ENCODE results near the gene PRTFDC1.

The PRTFDC1 gene

GRCh38 chr10:24847112-24848070 is 105.0 kb downstream of the PRTFDC1 start:
- Histone ChIP-seq H3K79me2 (ENCODE audit: control insufficient read depth, insufficient read depth, low read length) (no peaks in the 10 kb centered on the region), H3K9ac (ENCODE audit: low read length) (no peak overlapping the region), H3K79me1 (ENCODE audit: low read length) (no peaks in the 10 kb centered on the region), H4K8ac (ENCODE audit: low read depth, low read length) (no peak overlapping the region), H4K5ac (ENCODE audit: low read length) (no peak overlapping the region), H3K27ac (ENCODE audit: low read depth, low read length) (no peak overlapping the region), H3K56ac (ENCODE audit: low read length) (no peak overlapping the region), H3K27me3 (ENCODE audit: insufficient read depth, low read length, poor library complexity) (no peaks in the 10 kb centered on the region), H2BK15ac (replicated peaks; ENCODE audit: low read depth) (no peak overlapping the region), H3K4ac (ENCODE audit: low read depth, low read length) (no peak overlapping the region), H3K4me3 (ENCODE audit: low read length) (no peak overlapping the region), H3K4me1 (ENCODE audit: control insufficient read depth, low read depth, low read length) (no peaks in the 10 kb centered on the region), H3K18ac (ENCODE audit: low read length) (no peak overlapping the region), H3K36me3 (ENCODE audit: control insufficient read depth, insufficient read depth, low read length) (no peaks in the 10 kb centered on the region), H2BK5ac (ENCODE audit: low read length) (no peak overlapping the region), H2BK120ac (ENCODE audit: low read depth, low read length) (no peak overlapping the region), H3K4me2 (ENCODE audit: low read length) (no peak overlapping the region), H2AK5ac (ENCODE audit: low read length) (no peak overlapping the region), H3K23ac (ENCODE audit: low read length) (no peak overlapping the region)
- DNase-seq: no peak
- 100% methylated on average over 2 of the region's 13 CpGs for WGBS (ENCODE audit: extremely low coverage, insufficient coverage, low lambda C conversion rate)

GRCh38 chr10:24844742-24845141 is 107.7 kb downstream of the PRTFDC1 start:
- Histone ChIP-seq H2BK15ac (replicated peaks; ENCODE audit: low read depth) (no peak overlapping the region), H2BK120ac (ENCODE audit: low read depth, low read length) (no peak overlapping the region), H3K27ac (ENCODE audit: low read depth, low read length) (no peak overlapping the region), H3K36me3 (ENCODE audit: control insufficient read depth, insufficient read depth, low read length) (no peaks in the 10 kb centered on the region), H3K23ac (ENCODE audit: low read length) (no peak overlapping the region), H3K79me2 (ENCODE audit: control insufficient read depth, insufficient read depth, low read length) (no peaks in the 10 kb centered on the region), H3K4me2 (ENCODE audit: low read length) (no peak overlapping the region), H3K4me3 (ENCODE audit: low read length) (no peak overlapping the region), H3K79me1 (ENCODE audit: low read length) (no peaks in the 10 kb centered on the region), H2BK5ac (ENCODE audit: low read length) (no peak overlapping the region), H3K4ac (ENCODE audit: low read depth, low read length) (no peak overlapping the region), H2AK5ac (ENCODE audit: low read length) (no peak overlapping the region), H3K18ac (ENCODE audit: low read length) (no peak overlapping the region), H3K27me3 (ENCODE audit: insufficient read depth, low read length, poor library complexity) (no peaks in the 10 kb centered on the region), H3K56ac (ENCODE audit: low read length) (no peak overlapping the region), H4K5ac (ENCODE audit: low read length) (no peak overlapping the region), H3K4me1 (ENCODE audit: control insufficient read depth, low read depth, low read length) (no peaks in the 10 kb centered on the region), H3K9ac (ENCODE audit: low read length) (no peak overlapping the region), H4K8ac (ENCODE audit: low read depth, low read length) (no peak overlapping the region)
- no peak for DNase-seq
- no CpG with 5 or more reads among the region's 2 CpGs for WGBS (ENCODE audit: extremely low coverage, insufficient coverage, low lambda C conversion rate)

DNA sequence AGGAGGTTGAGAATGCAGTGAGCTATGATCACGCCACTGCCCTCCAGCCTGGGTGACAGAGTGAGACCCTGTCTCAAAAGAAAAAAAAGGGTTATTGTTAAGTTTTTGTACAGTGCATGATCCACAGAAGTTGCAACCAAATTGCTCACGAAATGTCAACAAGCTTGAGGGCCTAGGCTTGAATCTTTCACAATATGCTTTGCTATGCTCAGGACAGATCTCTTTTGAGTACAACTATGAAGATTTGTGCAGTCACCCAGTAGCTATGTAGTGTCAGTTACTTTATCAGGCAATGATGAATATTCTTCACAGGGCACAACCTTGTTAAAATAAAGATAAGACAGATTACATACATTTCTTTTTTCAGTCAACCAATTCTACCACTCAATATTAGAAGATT is 109.2 kb downstream of the PRTFDC1 start:
- Histone ChIP-seq H2AK5ac (ENCODE audit: low read length) (no peak overlapping the region), H3K9ac (ENCODE audit: low read length) (no peak overlapping the region), H2BK120ac (ENCODE audit: low read depth, low read length) (no peak overlapping the region), H3K4ac (ENCODE audit: low read depth, low read length) (no peak overlapping the region), H3K56ac (ENCODE audit: low read length) (no peak overlapping the region), H3K79me1 (ENCODE audit: low read length) (no peaks in the 10 kb centered on the region), H2BK15ac (replicated peaks; ENCODE audit: low read depth) (no peak overlapping the region), H3K23ac (ENCODE audit: low read length) (no peak overlapping the region), H3K27ac (ENCODE audit: low read depth, low read length) (no peak overlapping the region), H3K18ac (ENCODE audit: low read length) (no peak overlapping the region), H4K8ac (ENCODE audit: low read depth, low read length) (no peak overlapping the region), H3K36me3 (ENCODE audit: control insufficient read depth, insufficient read depth, low read length) (no peaks in the 10 kb centered on the region), H3K27me3 (ENCODE audit: insufficient read depth, low read length, poor library complexity) (no peaks in the 10 kb centered on the region), H4K5ac (ENCODE audit: low read length) (no peak overlapping the region), H3K4me3 (ENCODE audit: low read length) (no peak overlapping the region), H3K4me2 (ENCODE audit: low read length) (no peak overlapping the region), H3K4me1 (ENCODE audit: control insufficient read depth, low read depth, low read length) (no peaks in the 10 kb centered on the region), H2BK5ac (ENCODE audit: low read length) (no peak overlapping the region), H3K79me2 (ENCODE audit: control insufficient read depth, insufficient read depth, low read length) (no peaks in the 10 kb centered on the region)
- DNase-seq: no peak
- WGBS (ENCODE audit: extremely low coverage, insufficient coverage, low lambda C conversion rate): no CpG with 5 or more reads among the region's 2 CpGs

GRCh38 chr10:24842856-24843255 is 109.5 kb downstream of the PRTFDC1 start:
- Histone ChIP-seq H3K36me3 (ENCODE audit: control insufficient read depth, insufficient read depth, low read length) (no peaks in the 10 kb centered on the region), H3K23ac (ENCODE audit: low read length) (no peak overlapping the region), H2BK120ac (ENCODE audit: low read depth, low read length) (no peak overlapping the region), H3K18ac (ENCODE audit: low read length) (no peak overlapping the region), H2BK5ac (ENCODE audit: low read length) (no peak overlapping the region), H3K4me2 (ENCODE audit: low read length) (no peak overlapping the region), H3K4me1 (ENCODE audit: control insufficient read depth, low read depth, low read length) (no peaks in the 10 kb centered on the region), H3K79me1 (ENCODE audit: low read length) (no peaks in the 10 kb centered on the region), H4K5ac (ENCODE audit: low read length) (no peak overlapping the region), H3K27ac (ENCODE audit: low read depth, low read length) (no peak overlapping the region), H2BK15ac (replicated peaks; ENCODE audit: low read depth) (no peak overlapping the region), H3K56ac (ENCODE audit: low read length) (no peak overlapping the region), H3K4ac (ENCODE audit: low read depth, low read length) (no peak overlapping the region), H2AK5ac (ENCODE audit: low read length) (no peak overlapping the region), H3K9ac (ENCODE audit: low read length) (no peak overlapping the region), H3K79me2 (ENCODE audit: control insufficient read depth, insufficient read depth, low read length) (no peaks in the 10 kb centered on the region), H3K4me3 (ENCODE audit: low read length) (no peak overlapping the region), H4K8ac (ENCODE audit: low read depth, low read length) (no peak overlapping the region), H3K27me3 (ENCODE audit: insufficient read depth, low read length, poor library complexity) (no peaks in the 10 kb centered on the region)
- WGBS (ENCODE audit: extremely low coverage, insufficient coverage, low lambda C conversion rate): no CpG with 5 or more reads among the region's 2 CpGs
- DNase-seq: no peak

GRCh38 chr10:24841530-24841929 is 110.9 kb downstream of the PRTFDC1 start:
- no peak overlapping the region for H3K18ac ChIP-seq (ENCODE audit: low read length)
- H2BK5ac ChIP-seq (ENCODE audit: low read length): no peak overlapping the region
- H2AK5ac ChIP-seq (ENCODE audit: low read length): no peak overlapping the region
- H3K27ac ChIP-seq (ENCODE audit: low read depth, low read length): no peak overlapping the region
- no peaks in the 10 kb centered on the region for H3K79me2 ChIP-seq (ENCODE audit: control insufficient read depth, insufficient read depth, low read length)
- H3K4ac ChIP-seq (ENCODE audit: low read depth, low read length): no peak overlapping the region
- H2BK15ac ChIP-seq (replicated peaks; ENCODE audit: low read depth): no peak overlapping the region
- no peak overlapping the region for H2BK120ac ChIP-seq (ENCODE audit: low read depth, low read length)
- H4K5ac ChIP-seq (ENCODE audit: low read length): no peak overlapping the region
- no peak overlapping the region for H3K56ac ChIP-seq (ENCODE audit: low read length)
- H3K4me1 ChIP-seq (ENCODE audit: control insufficient read depth, low read depth, low read length): no peaks in the 10 kb centered on the region
- no peaks in the 10 kb centered on the region for H3K79me1 ChIP-seq (ENCODE audit: low read length)
- no CpG with 5 or more reads among the region's 2 CpGs for WGBS (ENCODE audit: extremely low coverage, insufficient coverage, low lambda C conversion rate)
- no peak overlapping the region for H4K8ac ChIP-seq (ENCODE audit: low read depth, low read length)
- no peak overlapping the region for H3K4me2 ChIP-seq (ENCODE audit: low read length)
- no peak overlapping the region for H3K9ac ChIP-seq (ENCODE audit: low read length)
- no peaks in the 10 kb centered on the region for H3K27me3 ChIP-seq (ENCODE audit: insufficient read depth, low read length, poor library complexity)
- H3K4me3 ChIP-seq (ENCODE audit: low read length): no peak overlapping the region
- no peaks in the 10 kb centered on the region for H3K36me3 ChIP-seq (ENCODE audit: control insufficient read depth, insufficient read depth, low read length)
- H3K23ac ChIP-seq (ENCODE audit: low read length): no peak overlapping the region
- DNase-seq: no peak

DNA sequence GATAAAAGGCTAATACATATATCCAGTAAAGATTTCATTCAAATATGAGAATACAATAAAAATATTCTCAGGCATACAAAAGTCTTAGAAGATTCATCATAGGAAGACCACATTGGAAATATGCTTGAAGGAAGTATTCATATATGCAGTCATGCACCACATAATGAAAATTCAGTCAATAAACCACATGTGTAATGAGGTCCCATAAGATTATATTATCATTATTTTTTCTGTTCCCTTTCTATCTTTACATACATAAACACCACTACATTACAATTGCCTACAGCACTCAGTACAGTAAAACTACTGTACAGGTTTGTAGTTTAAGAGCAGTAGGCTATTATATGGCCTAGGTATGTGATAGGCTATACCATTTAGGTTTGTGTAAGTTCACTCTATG is 111.6 kb downstream of the PRTFDC1 start:
- H2BK15ac ChIP-seq (replicated peaks; ENCODE audit: low read depth): no peak overlapping the region
- H3K4me2 ChIP-seq (ENCODE audit: low read length): no peak overlapping the region
- H2BK120ac ChIP-seq (ENCODE audit: low read depth, low read length): no peak overlapping the region
- no peaks in the 10 kb centered on the region for H3K79me1 ChIP-seq (ENCODE audit: low read length)
- no peaks in the 10 kb centered on the region for H3K79me2 ChIP-seq (ENCODE audit: control insufficient read depth, insufficient read depth, low read length)
- no peak overlapping the region for H3K23ac ChIP-seq (ENCODE audit: low read length)
- H3K4me1 ChIP-seq (ENCODE audit: control insufficient read depth, low read depth, low read length): no peaks in the 10 kb centered on the region
- no peak overlapping the region for H3K9ac ChIP-seq (ENCODE audit: low read length)
- H2AK5ac ChIP-seq (ENCODE audit: low read length): no peak overlapping the region
- H4K5ac ChIP-seq (ENCODE audit: low read length): no peak overlapping the region
- H2BK5ac ChIP-seq (ENCODE audit: low read length): no peak overlapping the region
- no peaks in the 10 kb centered on the region for H3K36me3 ChIP-seq (ENCODE audit: control insufficient read depth, insufficient read depth, low read length)
- H3K18ac ChIP-seq (ENCODE audit: low read length): no peak overlapping the region
- no peak overlapping the region for H3K56ac ChIP-seq (ENCODE audit: low read length)
- H4K8ac ChIP-seq (ENCODE audit: low read depth, low read length): no peak overlapping the region
- no peak overlapping the region for H3K4me3 ChIP-seq (ENCODE audit: low read length)
- no peak overlapping the region for H3K4ac ChIP-seq (ENCODE audit: low read depth, low read length)
- no peak for DNase-seq
- H3K27me3 ChIP-seq (ENCODE audit: insufficient read depth, low read length, poor library complexity): no peaks in the 10 kb centered on the region
- H3K27ac ChIP-seq (ENCODE audit: low read depth, low read length): no peak overlapping the region
